GM18511 (cell line): ENCODE results near the gene TBX2.
"Not testable (repeated sequence)": the region's sequence is repeated elsewhere in the genome, so short reads cannot be mapped to it uniquely, and the experiment has no call there.

Experiments
- ATAC-seq: cut with Tn5 transposase; IDR thresholded peaks from one replicate; pipeline ENCODE4 v1.9.1; 2021; ENCODE audit warnings: mild to moderate bottlenecking, moderate library complexity; ENCODE audit not compliant: unreplicated experiment

The TBX2 gene

DNA sequence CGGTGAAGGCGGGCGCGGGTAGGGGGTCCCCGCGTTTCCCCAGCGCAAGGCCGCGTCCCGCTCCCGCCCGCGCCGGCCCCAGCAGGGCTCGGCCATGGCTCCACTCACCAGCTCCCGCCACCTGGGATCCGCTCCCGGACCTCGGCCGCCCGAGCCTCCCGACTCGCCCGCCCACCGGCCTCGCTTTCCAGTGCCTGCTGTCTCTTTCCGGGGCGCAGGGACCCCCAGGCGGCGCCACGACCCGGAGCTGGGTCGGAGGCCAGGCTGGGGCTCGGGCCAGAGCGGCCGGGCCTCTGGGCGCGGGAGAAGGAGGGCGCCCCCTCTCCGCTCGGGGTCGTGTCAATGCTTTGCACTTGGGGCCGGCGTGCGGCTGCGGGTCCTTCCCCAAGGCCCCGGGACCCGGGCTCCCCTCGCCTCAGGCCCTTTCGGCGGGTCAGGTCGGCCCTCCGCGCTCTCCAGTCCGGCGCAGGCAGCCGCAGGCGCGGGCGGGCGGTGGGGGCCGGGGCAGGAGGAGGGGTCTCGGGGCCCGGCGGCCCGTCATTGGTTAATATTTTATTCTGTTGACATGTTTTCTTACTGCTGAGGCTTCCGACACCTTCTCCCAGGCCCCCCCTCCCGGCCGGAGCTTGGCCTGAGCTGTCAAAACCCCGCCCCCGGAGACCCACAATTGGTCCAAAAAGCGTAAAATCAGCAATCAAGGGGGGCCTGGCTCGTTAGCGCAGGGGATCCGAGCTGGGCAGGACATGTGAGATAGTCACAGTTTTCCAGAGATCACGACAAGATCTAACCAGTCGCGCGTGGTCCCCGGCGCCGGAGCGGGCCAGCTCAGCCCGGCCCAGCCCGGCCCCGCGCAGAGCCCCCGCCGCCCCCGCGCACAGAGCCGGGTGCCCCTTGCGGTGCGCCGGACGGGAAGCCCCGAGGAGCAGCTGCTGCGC lies at the start of gene TBX2:
TBX2 (plus strand) TSS at position 713 of the 935 bp plus-strand sequence. CDS start 334 bp downstream, outside the sequence.
- no peak for ATAC-seq

DNA sequence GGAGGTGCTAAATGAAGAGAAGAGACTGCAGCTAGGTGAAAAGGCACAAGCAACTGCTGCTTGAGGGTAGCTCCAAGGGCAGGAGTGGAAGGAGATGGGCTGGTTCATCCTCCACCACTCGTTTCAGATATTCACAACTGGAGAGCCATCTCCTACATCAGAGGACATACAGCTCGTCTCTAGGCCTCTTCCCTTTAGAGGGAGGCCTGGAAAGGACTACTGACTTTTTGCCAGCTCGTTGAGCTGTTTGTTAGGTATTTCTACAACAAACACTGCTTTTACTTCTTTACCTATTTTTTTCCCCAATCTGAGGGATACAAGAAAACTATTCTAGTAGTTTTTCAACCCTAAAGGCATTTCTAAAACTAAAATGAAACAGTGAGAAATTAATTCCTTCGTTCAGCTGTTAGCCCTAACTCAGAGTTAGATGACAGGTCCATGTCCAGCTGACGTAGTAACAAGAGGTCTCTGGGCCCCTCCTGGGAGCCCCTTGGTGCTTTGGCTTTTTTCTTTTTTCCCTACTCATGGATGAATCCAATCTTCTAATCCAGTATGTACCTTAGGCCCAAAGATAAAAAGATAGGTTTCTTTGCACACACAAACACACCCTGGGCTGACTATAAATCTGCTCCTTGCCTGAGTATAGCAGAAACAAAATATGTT lies 47.8 kb upstream of the TBX2 start:
- no peak for ATAC-seq

DNA sequence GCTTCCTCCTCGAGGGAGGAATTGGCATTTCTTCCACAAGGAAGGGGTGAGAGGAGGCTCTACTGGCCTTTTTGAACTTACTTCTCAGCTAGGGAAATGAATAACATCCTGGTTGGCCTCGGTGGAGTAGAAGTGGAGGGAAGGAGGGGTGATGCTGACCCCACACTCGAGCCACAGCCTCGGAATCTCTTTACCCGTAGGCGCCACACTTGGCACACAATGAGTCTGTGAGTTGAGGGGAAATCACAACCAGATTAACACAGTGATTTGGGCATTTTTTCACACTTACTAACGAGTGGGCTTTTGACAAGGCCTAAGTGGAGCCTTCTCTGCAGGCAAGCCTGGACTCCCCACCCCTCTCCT lies 47.3 kb upstream of the TBX2 start:
- no peak for ATAC-seq

DNA sequence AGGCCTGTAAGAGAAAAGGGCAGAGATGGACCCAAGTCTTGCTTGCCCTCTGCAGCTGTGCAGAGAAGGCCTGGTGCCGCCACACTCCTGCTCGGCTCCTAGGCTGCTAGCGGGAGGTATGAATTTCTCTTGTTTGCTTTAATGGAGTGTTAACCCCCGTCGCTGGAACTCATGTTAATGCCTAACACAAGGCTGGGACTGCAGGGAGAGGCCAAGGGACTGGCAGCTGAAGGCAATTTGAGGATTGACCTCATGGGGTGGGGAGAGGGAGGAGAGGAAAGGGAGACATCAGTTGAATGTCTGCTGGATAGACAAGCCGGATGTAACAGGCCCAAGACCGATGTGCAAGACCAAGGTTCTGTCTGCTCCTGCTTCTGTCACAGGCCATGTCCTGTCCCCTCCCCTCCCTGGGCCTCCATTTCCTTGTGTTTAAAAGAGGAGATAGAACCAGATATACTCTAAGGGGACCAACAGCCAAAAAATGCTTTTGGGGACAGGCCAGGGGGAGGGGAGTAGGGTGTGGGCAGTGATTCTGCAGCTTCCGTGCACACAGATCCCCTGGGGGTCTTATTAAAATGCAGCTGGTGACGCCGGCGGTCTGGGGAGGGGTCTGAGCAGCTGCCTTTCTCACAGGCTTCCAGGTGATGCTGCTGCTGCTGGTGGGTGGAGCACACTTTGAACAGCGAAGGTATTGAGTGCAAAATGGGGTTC lies 46.7 kb upstream of the TBX2 start:
- no peak for ATAC-seq

DNA sequence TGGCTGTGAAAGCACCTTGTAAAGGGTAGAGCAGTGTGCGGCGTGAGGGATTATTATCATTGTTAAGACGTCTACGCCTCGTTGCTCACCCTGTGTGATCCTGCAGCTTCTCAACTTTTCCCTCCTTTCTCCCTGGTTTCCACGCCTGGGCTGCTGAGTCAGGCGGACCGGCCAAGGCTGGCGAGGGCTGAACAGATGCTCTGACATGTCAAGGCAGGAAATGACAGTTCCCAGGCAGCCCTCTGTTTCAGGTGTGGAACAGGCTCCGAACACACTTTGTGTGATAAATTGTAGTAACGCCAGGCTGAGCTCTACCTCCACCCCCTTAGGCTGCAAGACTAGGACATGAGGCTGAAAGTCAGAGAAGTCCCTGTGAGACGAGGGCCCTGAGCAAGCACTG lies 46.0 kb upstream of the TBX2 start:
- no peak for ATAC-seq

DNA sequence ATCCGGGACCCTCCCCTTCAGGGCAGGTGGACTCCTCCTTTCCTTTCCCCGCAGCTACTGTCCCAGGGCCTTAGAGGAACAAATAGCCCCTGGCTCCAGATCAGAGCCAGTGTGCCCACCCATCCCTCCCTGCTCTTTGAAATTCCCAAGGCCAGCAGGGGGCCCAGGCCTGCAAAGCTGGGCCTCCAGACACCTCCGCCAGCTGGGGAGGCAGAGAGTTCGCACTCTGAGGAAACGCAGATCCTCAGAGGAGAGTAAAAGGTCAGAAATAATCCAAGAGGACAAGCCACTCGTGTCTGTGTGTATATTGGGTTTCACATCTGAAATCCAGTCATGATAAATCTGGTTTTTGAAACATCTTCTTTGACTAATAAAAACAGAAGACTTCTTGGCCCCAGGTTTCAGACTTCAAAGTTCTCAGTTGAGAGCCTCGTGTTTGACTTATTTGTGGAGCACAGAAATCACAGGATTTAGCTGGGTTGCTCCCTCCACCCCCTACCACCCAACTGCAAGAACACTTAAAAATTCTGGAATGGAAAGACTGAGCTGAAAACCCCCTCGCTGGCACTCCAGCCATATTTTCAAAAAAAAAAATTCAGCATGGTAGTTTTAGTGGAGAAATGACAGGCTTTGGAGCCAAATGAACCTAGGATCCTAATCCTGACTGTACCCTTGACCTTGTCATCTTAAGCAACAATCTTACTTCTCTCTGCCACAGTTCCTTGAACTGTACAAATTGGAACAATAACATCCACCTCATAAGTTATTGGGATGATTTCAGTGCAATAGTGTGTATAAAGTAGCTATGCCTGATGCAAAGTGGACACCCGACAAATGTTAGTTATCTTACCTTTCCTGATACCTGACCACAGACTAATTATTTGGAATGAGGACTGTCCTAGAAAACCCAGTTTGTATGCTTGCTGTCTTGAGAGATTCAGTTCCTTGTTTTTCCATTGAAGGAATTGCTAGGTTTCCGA lies 44.5 kb upstream of the TBX2 start:
- ATAC-seq = no peak

DNA sequence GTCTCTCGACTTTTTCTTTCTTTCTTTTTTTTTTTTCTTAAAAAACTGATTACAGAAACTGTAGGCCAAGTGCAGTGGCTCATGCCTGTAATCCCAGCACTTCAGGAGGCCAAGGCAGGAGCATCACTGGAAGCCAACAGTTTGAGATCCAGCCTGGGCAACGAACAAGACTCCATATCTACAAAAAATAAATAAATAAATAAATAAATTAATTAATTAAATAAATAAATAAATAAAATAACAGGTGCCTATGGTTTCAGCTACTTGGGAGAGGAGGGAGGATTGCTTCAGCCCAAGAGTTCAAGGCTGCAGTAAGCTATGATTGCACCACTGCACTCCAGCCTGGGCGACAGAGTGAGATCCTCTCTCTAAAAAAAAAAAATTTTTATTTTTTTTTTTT lies 42.6 kb upstream of the TBX2 start:
- ATAC-seq = not testable (repeated sequence)

DNA sequence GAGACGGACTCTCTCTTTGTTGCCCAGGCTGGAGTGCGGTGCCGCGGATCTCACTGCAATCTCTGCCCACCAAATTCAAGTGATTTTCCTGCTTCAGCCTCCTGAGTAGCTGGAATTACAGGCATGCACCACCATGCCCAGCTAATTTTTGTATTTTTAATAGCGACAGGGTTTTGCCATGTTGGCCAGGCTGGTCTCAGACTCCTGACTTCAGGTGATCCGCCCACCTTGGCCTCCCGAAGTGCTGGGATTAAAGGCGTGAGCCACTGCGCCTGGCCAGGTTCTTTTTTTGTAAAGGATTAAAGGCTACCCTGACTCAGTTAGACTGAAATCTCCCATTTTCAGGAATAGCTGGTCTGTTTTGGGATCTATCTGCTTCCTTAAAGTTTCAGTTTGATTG lies 40.1 kb upstream of the TBX2 start:
- not testable (repeated sequence) for ATAC-seq

DNA sequence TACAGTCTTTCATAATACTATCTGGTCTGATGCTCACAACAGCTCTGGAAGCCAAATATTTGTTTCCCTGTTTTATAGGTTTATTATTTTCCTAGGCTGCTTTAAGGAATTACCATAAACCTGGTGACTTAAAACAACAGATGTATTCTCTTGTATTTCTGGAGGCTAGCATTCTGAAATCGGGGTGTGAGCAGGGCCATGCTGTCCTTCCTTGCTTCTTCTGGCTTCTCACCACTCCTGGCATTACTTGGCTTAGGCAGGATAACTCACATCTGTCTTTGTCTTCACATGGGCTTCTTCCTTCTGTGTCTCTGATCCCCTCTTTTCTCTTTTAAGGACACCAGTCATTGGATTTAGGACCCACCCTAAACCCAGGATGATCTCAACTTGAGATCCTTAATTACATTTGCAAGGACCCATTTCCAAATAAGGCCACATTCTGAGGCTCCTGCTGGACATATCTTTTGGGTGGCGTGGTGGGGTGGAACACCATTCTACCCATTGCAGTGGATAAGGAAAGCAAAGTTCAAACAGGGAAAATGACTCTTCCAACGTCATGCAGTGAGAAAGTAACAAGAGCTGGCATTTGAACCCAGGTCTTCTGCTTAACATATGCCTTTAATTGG lies 39.2 kb upstream of the TBX2 start:
- ATAC-seq = no peak

DNA sequence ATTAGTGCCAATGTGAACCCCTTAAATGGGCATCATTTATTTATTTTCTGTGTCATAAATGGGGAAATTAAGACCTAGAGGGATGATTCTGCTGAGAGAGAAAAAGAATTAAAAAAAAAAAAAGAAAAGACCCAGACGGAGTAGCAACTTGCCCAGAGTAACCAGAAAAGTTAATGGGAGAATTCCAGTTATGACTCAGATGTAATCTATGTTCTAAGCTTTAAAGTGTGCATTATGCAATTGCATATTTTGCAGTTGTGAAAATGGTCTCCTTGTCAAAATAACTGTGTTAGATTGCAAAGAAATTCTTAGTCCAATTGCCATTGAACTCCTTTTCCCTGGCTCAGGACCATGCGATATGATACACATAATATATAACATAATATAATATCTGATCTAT lies 38.6 kb upstream of the TBX2 start:
- no peak for ATAC-seq

DNA sequence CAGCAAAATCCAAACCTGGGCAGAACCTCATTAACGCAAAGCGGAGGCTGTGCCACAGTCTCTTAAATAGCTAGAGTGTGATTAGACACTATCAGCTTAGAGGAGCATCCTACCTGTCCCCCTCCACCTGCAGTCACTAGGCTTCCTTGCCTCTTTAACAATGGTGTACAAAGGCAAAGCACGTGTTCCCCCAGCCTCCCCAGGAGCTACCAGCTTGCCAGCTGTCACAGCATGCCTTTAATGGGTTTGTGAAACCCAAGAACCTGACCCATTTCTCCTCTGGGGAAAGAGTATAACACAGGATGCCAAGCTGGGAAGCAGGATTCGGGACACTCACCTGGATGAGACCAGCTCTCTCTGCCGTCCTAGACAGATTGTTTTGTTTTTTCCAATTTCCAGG lies 37.2 kb upstream of the TBX2 start:
- no peak for ATAC-seq

DNA sequence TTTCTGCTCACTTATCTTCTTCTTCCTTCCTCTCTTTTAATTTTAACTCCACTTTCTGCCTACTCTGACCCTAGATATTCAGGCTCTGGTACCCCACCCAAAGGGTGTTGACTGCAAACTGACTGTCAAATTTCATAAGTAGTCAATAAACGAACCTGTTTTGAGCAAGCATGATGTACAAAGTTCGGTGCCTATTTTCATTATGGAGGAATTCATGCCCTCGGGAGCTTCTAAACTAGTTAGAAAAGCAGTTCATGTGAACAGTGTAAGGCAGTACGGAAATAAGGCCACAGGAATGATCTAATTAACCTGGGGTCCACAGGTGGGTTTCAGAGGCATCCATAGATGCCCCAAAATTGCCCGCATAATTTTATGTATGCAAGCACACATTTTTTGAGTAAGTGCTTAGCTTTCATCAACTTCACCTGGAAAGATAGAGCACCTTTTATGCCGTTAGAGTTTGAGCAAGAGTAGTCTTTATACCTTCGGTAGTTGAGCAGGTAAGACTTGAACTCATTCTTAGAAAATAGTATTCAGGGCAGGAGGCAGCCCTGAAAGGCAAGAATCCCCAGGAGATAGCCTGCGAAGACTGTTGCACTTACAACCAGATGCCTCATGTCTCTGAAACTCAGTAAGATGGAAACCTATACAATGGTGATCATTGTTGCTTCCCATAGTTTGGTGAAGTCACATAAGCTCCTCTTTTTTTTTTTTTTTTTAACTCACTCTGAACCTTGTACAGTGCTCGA lies 36.6 kb upstream of the TBX2 start:
- no peak for ATAC-seq

DNA sequence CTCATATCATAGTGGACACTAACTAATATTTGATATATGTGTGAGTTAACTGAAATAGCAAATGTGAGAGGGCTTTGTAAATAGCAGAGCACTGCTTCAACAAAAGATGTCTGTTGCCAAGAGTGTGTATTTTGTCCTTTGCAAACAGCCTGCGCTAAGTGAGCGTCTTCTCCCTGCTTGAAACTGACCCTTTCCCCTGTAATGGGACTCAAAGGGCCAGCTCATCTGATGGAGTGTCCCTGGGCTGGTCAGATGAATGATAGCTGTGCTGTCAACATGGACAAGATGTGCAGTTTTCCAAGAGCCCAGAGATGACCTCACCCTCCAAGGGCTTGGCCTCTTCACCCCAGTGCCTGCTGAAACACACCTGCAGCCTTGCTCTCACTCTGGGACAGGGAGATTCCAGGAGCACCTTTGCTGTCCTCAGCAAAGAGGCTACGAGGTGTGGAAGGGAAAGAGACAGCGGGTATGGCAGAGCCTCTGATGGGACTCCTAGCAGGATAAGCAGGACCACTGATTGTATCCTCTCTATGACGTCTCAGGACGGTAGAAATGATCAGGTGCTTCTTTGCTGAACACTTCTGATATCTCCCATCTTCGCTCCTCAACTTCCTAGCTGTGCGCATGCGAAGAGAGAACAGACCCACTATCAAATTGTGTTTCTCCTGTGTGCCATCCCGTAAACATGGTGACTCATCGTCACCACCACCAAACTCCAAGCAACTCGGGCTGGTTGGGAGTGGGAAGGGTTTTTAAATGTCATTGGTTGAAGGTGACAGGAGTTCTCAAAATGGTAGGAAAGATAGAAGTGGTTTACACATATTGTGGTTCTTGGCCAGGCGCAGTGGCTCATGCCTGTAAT lies 35.8 kb upstream of the TBX2 start:
- no peak for ATAC-seq

DNA sequence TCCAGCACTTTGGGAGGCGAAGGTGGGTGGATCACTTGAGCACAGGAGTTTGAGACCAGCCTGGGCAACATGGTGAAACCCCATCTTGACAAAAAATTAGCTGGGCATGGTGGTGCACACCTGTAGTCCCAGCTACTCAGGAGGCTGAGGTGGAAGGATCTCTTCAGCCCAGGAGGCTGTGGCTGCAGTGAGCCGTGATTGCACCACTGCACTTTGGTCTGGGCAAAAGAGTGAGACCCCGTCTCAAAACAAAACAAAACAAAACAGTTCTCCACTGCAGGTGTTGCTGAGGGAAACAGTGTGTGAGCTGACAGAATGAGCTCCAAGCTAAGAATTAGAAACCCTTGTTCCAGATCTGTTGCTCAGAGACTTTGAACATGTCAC lies 35.2 kb upstream of the TBX2 start:
- ATAC-seq = no peak

DNA sequence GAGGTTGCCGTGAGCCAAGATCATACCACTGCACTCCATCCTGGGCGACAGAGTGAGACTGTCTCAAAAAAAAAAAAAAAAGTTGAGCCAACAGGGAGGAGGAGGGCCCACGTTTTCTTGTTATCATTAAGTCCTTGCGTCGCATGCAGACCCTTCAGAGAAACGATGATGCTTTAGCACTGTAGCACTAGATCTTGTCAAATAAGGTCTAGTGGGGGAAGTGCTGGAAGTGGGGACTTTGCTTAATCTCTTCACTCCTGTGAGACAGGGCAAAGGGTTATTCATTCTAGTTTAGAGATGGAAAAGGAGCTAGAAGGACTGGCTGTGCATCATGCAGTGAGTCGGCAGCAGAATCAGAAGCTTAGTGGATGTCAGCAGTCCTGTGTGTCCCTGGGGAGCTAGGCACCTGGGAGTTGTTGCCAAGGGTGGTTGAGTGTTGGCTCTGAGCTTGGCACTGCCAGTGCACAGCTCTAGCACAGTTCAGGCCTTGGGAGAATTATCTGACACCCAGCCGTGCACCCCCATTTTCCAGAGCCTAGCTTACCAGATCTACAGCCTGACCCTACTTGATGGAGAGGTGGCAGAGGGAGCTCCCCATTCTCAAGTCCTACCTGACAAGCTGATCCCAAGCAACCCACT lies 33.4 kb upstream of the TBX2 start:
- no peak for ATAC-seq

DNA sequence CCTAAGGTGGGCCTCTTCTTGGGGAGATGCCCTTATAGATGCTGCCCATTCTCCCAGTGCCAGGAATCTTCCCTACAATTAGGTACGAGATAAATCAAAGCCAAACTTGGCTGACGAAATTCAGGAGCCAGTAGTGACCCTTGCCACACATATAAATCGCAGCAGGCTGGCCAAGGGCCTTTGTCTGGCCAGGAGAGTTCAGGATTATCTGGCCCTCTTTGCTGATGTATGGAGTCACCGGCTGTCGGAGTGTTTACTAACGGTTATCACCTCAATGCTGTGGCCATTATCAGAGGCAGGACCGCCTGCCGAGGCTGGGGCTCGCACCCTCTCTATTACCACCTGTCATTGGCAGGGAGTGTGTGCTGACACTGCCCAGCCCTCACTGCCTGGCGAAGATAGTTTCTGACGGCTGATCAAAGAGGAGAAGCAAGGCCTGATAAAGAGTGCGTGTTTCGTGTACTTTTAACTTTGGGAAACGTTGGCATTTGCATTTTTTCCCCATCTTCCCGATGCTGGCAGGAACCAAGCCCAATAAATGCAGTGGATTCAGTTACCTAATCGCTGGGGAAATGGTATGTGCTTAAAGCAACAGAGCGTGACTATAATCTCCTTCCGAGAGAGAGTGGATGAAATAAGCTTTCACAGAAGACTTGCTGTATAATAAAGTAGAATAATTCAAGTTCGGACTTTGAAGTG lies 32.8 kb upstream of the TBX2 start:
- ATAC-seq = no peak

DNA sequence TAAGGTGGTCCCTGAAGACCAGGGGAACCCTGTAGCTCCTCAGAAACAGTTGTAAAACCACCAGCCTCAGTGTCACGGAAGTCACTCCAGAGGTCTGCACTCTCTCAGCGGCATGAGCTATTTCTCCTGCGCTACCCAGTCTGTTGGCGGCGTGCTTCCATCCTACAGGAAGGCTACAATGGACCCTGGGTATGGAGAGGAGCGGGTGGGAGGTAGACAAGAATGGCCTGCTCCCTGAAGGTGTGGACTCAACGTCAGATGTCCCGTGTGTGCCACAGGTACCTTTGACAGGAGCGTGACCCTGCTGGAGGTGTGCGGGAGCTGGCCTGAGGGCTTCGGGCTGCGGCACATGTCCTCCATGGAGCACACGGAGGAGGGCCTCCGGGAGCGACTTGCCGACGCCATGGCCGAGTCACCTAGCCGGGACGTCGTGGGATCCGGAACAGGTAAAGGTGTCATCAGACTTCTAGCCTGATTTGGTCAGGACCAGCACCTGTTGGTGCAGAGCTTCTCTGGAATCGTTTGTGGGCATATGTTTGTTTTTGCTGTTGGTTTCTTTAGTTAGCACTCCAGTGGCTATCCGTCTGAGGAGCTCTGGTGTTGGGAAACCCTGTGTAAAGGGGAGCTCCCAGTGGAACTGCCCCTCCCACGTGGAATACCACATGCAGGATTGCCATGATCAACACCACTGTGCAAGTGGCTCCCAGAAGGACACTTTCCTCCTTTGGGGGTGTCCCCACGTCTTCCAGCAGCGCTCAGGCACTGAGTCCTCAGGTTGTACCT lies 31.4 kb upstream of the TBX2 start:
- no peak for ATAC-seq
